ENCODE data around the gene FBXW8.

DNA sequence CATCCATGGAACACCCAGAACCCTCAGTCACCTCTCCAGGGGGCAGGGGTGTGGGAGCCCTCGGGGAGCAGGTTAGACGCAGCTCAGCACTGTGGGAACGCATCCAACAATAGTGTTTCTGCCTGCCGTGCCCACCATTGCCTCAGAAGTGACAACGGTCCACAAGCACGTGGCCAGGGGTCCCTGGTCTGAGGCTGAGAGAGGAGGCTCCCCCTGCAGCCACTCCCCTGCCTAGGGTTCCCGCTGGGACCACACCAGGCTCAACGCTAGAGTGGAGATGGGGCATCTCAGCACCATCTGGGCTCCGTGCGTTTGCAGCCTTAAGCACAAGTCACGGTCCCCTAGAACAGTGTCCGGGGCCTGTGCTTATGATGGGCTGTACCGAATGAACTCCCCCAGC is 125.8 kb downstream of the FBXW8 start:
- TF ChIP-seq, protein P1, sequence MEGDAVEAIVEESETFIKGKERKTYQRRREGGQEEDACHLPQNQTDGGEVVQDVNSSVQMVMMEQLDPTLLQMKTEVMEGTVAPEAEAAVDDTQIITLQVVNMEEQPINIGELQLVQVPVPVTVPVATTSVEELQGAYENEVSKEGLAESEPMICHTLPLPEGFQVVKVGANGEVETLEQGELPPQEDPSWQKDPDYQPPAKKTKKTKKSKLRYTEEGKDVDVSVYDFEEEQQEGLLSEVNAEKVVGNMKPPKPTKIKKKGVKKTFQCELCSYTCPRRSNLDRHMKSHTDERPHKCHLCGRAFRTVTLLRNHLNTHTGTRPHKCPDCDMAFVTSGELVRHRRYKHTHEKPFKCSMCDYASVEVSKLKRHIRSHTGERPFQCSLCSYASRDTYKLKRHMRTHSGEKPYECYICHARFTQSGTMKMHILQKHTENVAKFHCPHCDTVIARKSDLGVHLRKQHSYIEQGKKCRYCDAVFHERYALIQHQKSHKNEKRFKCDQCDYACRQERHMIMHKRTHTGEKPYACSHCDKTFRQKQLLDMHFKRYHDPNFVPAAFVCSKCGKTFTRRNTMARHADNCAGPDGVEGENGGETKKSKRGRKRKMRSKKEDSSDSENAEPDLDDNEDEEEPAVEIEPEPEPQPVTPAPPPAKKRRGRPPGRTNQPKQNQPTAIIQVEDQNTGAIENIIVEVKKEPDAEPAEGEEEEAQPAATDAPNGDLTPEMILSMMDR (IDR thresholded peaks at IDR 0.05 in 4 of 5, conservative IDR thresholded peaks at IDR 0.05 in 1 of 5) = no peak
- no peak for TF ChIP-seq POLR2A (IDR thresholded peaks at IDR 0.05)
